ENCODE results near the gene MAT2B. TPM values are rescaled to one million over a fixed set of nuclear protein-coding genes. Genes with fewer than 3 reads are reported as not detected.

MAT2B gene
- total RNA-seq: 57.3 TPM in 2 replicates

GRCh38 chr5:163505368-163506094 is at the start of gene MAT2B:
Gene MAT2B (plus strand): TSS chr5:163505619. CDS start chr5:163505687, 68 bp downstream.

GRCh38 chr5:163459819-163460561 is 45.4 kb upstream of the MAT2B start, which contains the start of gene NUDCD2:
Gene NUDCD2 (minus strand): TSS chr5:163460102. CDS start chr5:163460050, 52 bp downstream.

DNA sequence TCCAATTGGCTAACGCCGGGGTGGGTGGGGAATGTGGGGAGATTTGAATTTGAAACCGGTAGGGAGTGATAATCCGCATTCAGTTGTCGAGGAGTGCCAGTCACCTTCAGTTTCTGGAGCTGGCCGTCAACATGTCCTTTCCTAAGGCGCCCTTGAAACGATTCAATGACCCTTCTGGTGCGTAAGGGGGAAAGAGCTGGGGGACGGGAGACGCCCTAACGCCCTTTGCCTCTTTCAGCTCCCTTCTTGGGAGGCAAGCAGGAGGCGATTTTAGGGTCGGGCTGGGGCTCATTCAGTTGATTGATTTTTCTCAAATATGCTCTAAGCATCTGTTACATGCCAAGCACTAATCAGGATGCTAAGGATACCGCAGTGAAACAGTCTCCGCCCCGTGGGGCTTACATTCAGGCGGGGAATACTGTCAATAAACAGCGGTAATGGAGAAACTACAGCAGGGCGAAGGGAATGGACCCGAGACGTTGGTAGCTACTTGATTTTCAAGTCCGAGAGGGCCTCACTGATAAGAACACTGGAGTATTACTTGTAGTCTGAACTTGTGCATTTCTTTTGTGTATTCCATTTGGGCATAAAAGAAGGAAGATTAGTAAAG is 44.8 kb upstream of the MAT2B start, which contains the start of gene HMMR:
TSS of gene HMMR (plus strand) at position 71 of the 610 bp plus-strand sequence. CDS start at position 132, 61 bp downstream.

Other genes starting within 250 kb of the MAT2B start
- gene CCNG1, start 68.0 kb upstream of the MAT2B start, total RNA-seq: 481 and 509 TPM in 2 replicates
- 4.7 and 6.5 TPM in 2 replicates for gene NUDCD2, start 45.5 kb upstream of the MAT2B start, total RNA-seq
- gene HMMR, start 45.0 kb upstream of the MAT2B start, total RNA-seq: 2.7 and 29.6 TPM in 2 replicates